Endothelial cell of umbilical vein (primary cell): ENCODE data around the gene PLD6. TPM values are rescaled to one million over a fixed set of nuclear protein-coding genes. Genes with fewer than 3 reads are reported as not detected.

Source experiments
- BruUV-seq: library from RNA; stranded (reverse); fragments of 400-500 nt; replicated peaks from 2 replicates; lab custom pipeline; 2021; lab: Mats Ljungman, UMichigan
- CTCF ChIA-PET: fragments of 300-600, 350-600 bp; sonication (Branson Sonifier 250); formaldehyde crosslinking; loops from one replicate; lab custom pipeline; 2021; ENCODE audit warnings: antibody characterized with exemption, inconsistent platforms; lab: Charles Lee
- POLR2A ChIA-PET: fragments of 300-600, 350-600 bp; sonication (Branson Sonifier 250); formaldehyde crosslinking; loops from one replicate; lab custom pipeline; 2021; ENCODE audit warnings: antibody characterized with exemption, inconsistent platforms; lab: Charles Lee
- DNase-seq: peaks from one replicate; pipeline ENCODE4 v3.0.0-alpha.2; 2011; ENCODE audit warnings: low read depth, low spot score
- FAIRE-seq: peaks from 2 replicates; lab custom pipeline; 2011; peaks lifted over from hg19 to GRCh38; lab: Jason Lieb, UNC
- H2AFZ ChIP-seq: 2 replicates; pipeline ENCODE4 v1.6.0; 2012; ENCODE audit warnings: low read depth, low read length, control low read depth, inconsistent platforms
- H3K27ac ChIP-seq: 2 replicates; pipeline ENCODE4 v1.5.1; 2011; ENCODE audit warnings: low read depth, mild to moderate bottlenecking, control low read depth, low read length, moderate library complexity; ENCODE audit not compliant: insufficient read depth
- H3K27me3 ChIP-seq, 2 experiments: 2 replicates each; pipeline versions ENCODE4 v1.6.0 to v1.6.1; 2011; ENCODE audit warnings: low read length in 2 of 2, mixed read lengths in 1 of 2; ENCODE audit not compliant: control insufficient read depth in 2 of 2, insufficient read depth in 2 of 2
- H3K36me3 ChIP-seq, 2 experiments: 2 replicates in 1 of 2; 3 replicates in 1 of 2; pipeline ENCODE4 v1.5.1; 2011; ENCODE audit warnings: low read length in 2 of 2, mild to moderate bottlenecking in 1 of 2, moderate library complexity in 1 of 2; ENCODE audit not compliant: control insufficient read depth in 2 of 2, insufficient read depth in 2 of 2; ENCODE audit errors: extremely low read depth in 1 of 2
- H3K4me1 ChIP-seq: 3 replicates; pipeline ENCODE4 v1.5.1; 2011; ENCODE audit warnings: mild to moderate bottlenecking, low read length; ENCODE audit not compliant: control insufficient read depth, insufficient read depth; ENCODE audit errors: extremely low read depth
- H3K4me2 ChIP-seq: 2 replicates; pipeline ENCODE4 v1.6.1; 2011; ENCODE audit warnings: low read length, control low read depth, mixed read lengths; ENCODE audit not compliant: insufficient read depth
- H3K4me3 ChIP-seq, 3 experiments: fragments of 200-600 bp in 1 of 3; sonication (generic), shearing (Covaris generic) in 1 of 3; replicated peaks in 1 of 3; 2 replicates each; pipeline ENCODE4 v1.5.1; 2011 to 2016; ENCODE audit warnings: control low read depth in 3 of 3, low read length in 3 of 3, mild to moderate bottlenecking in 2 of 3, inconsistent platforms in 1 of 3, low read depth in 1 of 3, moderate library complexity in 1 of 3; ENCODE audit not compliant: insufficient read depth in 1 of 3
- H3K79me2 ChIP-seq: 2 replicates; pipeline ENCODE4 v1.6.0; 2012; ENCODE audit warnings: low read length, inconsistent platforms; ENCODE audit not compliant: control insufficient read depth, insufficient read depth
- H3K9ac ChIP-seq: replicated peaks from 2 replicates; pipeline ENCODE3; 2011; ENCODE audit warnings: low read length, control low read depth; ENCODE audit not compliant: insufficient read depth; ENCODE audit errors: extremely low read depth
- H3K9me1 ChIP-seq: replicated peaks from 3 replicates; pipeline ENCODE4 v1.6.0; 2011; ENCODE audit warnings: mild to moderate bottlenecking, low read length; ENCODE audit not compliant: control insufficient read depth, insufficient read depth; ENCODE audit errors: extremely low read depth
- H3K9me3 ChIP-seq: replicated peaks from 2 replicates; pipeline ENCODE4 v1.5.1; 2012; ENCODE audit warnings: low read length, inconsistent platforms; ENCODE audit not compliant: control insufficient read depth, insufficient read depth
- H4K20me1 ChIP-seq: replicated peaks from 2 replicates; pipeline ENCODE3; 2011; ENCODE audit warnings: mild to moderate bottlenecking, low read length; ENCODE audit not compliant: control insufficient read depth, insufficient read depth; ENCODE audit errors: extremely low read depth
- CTCF ChIP-seq, 2 donors: IDR thresholded peaks; 1 replicate in 1 of 2; 2 replicates in 1 of 2; pipeline ENCODE4 v1.5.1; 2011; ENCODE audit warnings: low read length in 2 of 2, mild to moderate bottlenecking in 2 of 2, moderate library complexity in 2 of 2, control low read depth in 1 of 2, inconsistent platforms in 1 of 2, low read depth in 1 of 2; ENCODE audit not compliant: insufficient read depth in 1 of 2; ENCODE audit errors: extremely low read depth in 1 of 2
- EZH2 ChIP-seq: IDR thresholded peaks from 2 replicates; pipeline ENCODE4 v1.6.1; 2012; ENCODE audit warnings: borderline replicate concordance, low read depth, mild to moderate bottlenecking, moderate library complexity, low read length, inconsistent platforms; ENCODE audit not compliant: severe bottlenecking
- FOS ChIP-seq: IDR thresholded peaks from 2 replicates; pipeline ENCODE4 v1.6.1; 2011; ENCODE audit warnings: mild to moderate bottlenecking, low read length, moderate library complexity, borderline replicate concordance; ENCODE audit not compliant: insufficient read depth
- GATA2 ChIP-seq: IDR thresholded peaks from 2 replicates; pipeline ENCODE4 v1.7.0; 2011; ENCODE audit warnings: low read depth, mild to moderate bottlenecking, moderate library complexity, mixed read lengths, low read length; ENCODE audit not compliant: insufficient read length, insufficient read depth
- JUN ChIP-seq: IDR thresholded peaks from 2 replicates; pipeline ENCODE4 v1.6.1; 2011; ENCODE audit warnings: borderline replicate concordance, low read depth; ENCODE audit not compliant: insufficient read length, insufficient read depth
- MYC ChIP-seq: IDR thresholded peaks from one replicate; pipeline ENCODE4 v1.6.1; 2011; ENCODE audit warnings: mild to moderate bottlenecking, low read depth, low read length
- POLR2A ChIP-seq: IDR thresholded peaks from 2 replicates; pipeline ENCODE4 v1.6.1; 2012; ENCODE audit warnings: low read depth, mild to moderate bottlenecking, control low read depth, low read length
- POLR2AphosphoS5 ChIP-seq: IDR thresholded peaks from 2 replicates; pipeline ENCODE4 v1.6.1; 2012; ENCODE audit warnings: low read depth, mild to moderate bottlenecking, control low read depth, low read length, moderate library complexity; ENCODE audit not compliant: insufficient read depth
- dilution Hi-C: fragments of 300-500 bp; cut with MboI; formaldehyde crosslinking; loops from one replicate; pipeline ENCODE4 v1.15.0; 2019; ENCODE audit warnings: low sequenced_read_pairs; ENCODE audit not compliant: extremely low pct_ligation_motif_present
- intact Hi-C: fragments of 100-400 bp; cut with micrococcal nuclease; formaldehyde crosslinking; loops from one replicate; pipeline ENCODE4 v1.10.0; 2022
- polyA plus RNA-seq, 4 experiments: library from polyadenylated mRNA; depleted of rRNA in 3 of 4; stranded (reverse) in 3 of 4; unstranded in 1 of 4; fragments of >200 nt; gene quantifications; 2 replicates each; pipeline versions ENCODE4 v1.2.1 to v1.2.3, GENCODE V29; 2011 to 2012; ENCODE audit warnings: missing spikeins in 1 of 4
- total RNA-seq: library from RNA; stranded (reverse); gene quantifications from 2 replicates; pipeline ENCODE4 v1.2.3, GENCODE V29; 2021
- TF ChIP-seq, protein P1 (sequence below): IDR thresholded peaks from 2 replicates; pipeline ENCODE4 v1.6.1; 2011; ENCODE audit not compliant: insufficient read depth, insufficient read length

Gene PLD6
- total and polyA plus RNA-seq, 2 donors (not counting 3 experiments of a cell fraction or from before 2014, with no cell fraction given) = 2.9 to 4.4 TPM

GRCh38 chr17:17161759-17162158, 44.4 kb downstream of the PLD6 start:
- H3K79me2 ChIP-seq = no peaks in the 10 kb centered on the region
- peaks cover 25 to 65% of the 10 kb centered on the region in 2 experiments for H3K36me3 ChIP-seq
- no peak overlapping the region for H3K4me2 ChIP-seq
- no peak for TF ChIP-seq GATA2
- no peak for TF ChIP-seq CTCF (IDR thresholded peaks at IDR 0.05; ENCODE audit: extremely low read depth in 1 of 2, insufficient read depth in 1 of 2, low read depth in 1 of 2, low read length in 2 of 2)
- no peak for TF ChIP-seq POLR2A
- TF ChIP-seq, protein P1, sequence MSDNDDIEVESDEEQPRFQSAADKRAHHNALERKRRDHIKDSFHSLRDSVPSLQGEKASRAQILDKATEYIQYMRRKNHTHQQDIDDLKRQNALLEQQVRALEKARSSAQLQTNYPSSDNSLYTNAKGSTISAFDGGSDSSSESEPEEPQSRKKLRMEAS = no peak
- TF ChIP-seq FOS = no peak
- TF ChIP-seq POLR2AphosphoS5 = no peak
- no peak for TF ChIP-seq MYC
- no peak for TF ChIP-seq JUN
- no peak for TF ChIP-seq EZH2
- H3K9me3 ChIP-seq = no peaks in the 10 kb centered on the region
- no peaks in the 10 kb centered on the region for H3K9me1 ChIP-seq
- ChIA-PET CTCF (interaction anchor here (2.9 kb wide), 1 partner anchor 11 kb away, joined by 8 read pairs; no protein-coding TSS in a partner anchor), POLR2A (no interaction called here)
- no peak overlapping the region for H2AFZ ChIP-seq
- no peaks in the 10 kb centered on the region for H3K27me3 ChIP-seq
- no peak overlapping the region for H3K27ac ChIP-seq
- FAIRE-seq = no peak
- H3K4me3 ChIP-seq = no peak overlapping the region
- no peak overlapping the region for H3K9ac ChIP-seq
- H3K4me1 ChIP-seq = no peaks in the 10 kb centered on the region
- dilution Hi-C loops = no loop called here
- BruUV-seq = no TSS peak
- H4K20me1 ChIP-seq = no peaks in the 10 kb centered on the region
- DNase-seq = no peak
- intact Hi-C loops = no loop called here
